Islet precursor cell (in vitro differentiated cells): ENCODE data around the gene DIP2A.
A peak's percentile ranks its signal among the peaks of the same experiment; 100 is the strongest.

Experiments
- DNase-seq: peaks from one replicate; pipeline ENCODE4 v3.0.0-alpha.2; 2018

The DIP2A gene

DNA sequence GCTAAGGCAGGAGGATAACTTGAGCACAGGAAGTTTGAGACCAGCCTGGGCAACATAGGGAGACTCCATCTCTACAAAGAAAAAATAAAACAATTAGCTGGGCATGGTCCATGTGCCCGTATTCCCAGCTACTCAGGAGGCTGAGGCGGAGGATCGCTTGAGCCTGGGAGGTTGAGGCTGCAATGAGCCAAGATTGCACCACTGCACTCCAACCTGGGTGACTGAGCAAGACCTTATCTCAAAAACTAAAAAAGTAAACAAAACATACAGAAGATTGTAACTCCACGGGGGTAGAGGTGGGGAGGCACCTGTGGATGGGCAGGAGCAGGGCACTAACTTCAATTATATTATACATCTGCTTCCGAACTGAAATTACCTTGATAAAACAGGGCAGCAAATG lies 141.6 kb downstream of the DIP2A start:
- DNase-seq = no peak

DNA sequence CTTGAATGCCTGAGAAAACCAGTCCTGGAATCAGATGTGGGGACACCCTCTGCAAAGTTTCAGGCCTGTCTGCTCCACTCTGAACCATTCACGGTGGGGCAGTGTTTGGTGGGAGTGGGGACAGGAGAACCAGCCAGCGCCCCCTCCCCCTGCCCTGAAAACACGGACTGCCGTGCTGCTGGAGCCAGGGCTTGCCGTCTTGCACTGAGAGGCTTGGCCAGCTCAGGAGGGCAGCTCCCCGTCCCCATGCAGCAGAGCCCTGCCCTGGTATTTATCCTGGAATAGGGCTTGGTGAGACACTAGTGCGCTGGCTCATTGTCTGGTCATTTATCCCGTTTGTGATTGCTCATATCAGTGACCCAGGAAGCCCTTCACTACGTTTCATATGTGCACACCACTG lies 142.3 kb downstream of the DIP2A start:
- DNase-seq = peak; percentile 45

DNA sequence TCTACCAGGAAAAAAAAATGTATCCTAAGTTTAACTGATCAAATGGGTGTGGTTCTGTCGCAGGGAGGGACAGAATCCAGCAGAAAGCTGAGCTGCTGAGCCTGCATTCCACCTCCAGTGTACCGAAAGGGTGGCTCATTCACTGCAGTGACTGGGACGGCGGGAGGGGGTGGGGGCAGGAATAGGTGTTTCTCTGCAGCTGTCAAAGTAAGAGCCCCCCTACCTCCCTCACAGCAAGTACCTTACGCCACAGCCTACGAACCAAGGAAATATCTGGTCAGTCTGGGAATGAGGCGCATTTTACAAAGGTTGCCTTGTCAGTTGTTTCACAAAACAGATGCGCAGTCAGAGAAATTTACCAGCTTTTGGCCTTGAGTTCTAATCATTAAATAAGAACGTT lies 144.5 kb downstream of the DIP2A start:
- DNase-seq = peak; percentile 80

DNA sequence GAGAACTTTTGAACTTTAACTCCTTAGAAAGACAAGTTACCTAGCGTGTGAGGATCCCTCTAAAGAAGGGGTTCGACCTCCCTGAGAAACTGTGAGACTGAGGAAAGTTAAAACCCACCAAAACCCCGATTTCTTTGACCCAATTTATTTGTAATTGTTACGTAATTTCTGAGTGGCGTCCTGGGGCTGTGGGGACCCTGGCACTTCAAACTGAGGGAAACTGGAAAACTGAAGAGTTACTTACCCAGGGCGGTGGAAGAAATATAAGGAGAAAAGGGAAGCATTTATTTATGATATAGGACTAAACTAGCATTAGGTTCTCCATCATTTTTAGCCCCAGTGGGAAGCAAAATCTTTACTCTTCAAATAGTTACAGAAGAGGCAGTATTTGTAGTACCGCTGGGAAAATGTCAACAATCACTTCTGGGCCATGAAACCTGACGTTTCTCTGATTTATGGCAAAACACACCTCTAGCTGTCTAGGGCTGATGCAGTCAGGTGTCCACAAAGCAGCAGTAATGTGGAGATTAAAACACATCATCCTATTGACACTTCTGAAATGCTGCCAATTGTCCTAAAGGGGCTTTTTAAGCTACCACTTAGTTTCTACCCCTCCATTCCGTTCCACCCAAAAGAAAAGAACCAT lies 145.8 kb downstream of the DIP2A start:
- DNase-seq = no peak

DNA sequence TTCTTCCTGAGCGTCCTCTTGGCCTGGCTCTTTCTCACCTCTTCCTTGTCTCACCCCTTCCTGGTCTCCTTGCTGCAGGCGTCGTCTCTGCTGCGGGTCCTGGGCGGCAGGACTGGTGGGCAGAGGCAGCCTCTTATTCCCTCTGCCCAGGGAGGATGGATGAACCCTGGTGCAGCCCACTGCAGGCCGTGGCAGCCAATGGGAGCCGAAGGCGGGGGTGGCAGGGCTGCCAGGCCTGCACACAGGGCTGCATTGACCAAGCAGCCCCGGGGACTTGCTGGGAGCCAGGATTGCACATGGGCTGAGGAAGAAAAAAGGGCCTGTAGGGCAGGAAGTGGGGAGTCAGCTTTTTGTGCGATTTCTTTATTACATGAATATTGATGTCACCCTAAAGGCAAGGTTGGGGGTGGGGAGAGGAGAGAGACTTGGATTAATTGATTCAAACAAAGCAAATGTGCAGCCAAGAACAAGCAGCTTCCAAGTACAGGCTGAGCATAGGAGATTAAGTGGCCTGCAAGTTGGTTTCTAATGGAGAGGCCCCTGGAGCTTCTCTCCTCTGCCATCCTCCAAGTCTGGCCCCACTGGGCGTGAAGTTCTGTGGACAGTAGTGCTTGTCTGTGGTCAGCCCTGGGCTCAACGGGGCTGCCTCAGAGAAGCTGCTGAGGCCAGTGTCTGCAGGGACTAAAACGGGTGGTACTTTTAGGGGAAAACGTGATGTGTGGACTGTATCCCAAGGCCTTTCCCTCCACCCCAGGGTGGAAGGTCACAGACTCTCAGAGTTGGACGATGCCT lies 146.5 kb downstream of the DIP2A start, which contains the start of gene S100B:
S100B (minus strand) TSS at position 108 of the 792 bp plus-strand sequence. CDS start 2,667 bp downstream, outside the sequence.
- DNase-seq = peak; percentile 61

DNA sequence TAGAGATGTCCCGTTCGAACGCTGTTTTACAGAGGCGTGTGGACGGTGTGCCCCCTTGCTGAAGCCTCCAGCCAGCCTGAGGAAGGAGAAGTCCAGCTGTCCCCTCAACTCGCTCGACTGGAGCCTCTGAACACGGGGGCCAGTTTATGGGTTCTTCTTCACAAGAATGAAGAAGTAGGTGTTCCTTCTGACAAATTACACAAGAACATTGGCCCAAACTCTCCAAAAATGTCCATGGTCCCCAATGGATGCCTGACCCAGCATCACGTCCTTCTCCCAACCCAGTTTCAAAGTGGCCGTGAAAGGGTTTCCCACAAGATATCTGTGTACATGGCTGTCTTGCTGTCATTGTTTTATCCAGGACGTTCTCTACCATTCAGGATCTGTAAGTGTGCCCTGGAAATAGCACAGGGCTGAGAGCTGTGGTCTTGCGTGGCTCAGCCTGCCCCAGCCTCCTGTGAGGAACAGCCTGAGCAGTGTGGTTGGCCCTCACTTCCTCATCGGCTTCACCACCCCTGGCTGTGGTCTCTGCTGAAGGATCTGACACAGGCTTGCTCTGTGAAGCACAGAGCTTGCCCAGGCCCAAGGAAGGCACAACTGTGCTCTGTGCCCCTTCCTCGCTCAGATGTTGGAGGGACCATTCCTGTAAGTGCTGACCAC lies 147.2 kb downstream of the DIP2A start:
- DNase-seq = no peak

DNA sequence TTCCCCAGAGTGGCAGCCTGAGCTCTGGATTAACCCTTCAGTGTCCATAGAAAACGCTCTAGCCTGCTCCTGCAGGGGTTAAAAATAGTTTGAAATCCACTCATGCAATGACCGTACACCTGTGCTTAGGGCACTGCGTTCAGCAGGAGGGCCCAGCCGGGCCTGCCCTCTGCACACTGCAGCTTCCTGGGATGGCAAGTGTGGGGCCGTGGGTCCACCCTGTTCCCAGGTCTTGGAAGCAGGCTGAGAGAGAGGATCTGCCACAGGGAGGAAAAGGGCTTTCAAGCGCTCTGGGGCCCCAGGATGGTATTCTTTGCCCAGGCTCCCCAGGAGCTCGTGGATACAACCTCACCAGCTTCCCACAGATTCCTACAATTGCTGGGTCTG lies 147.7 kb downstream of the DIP2A start:
- DNase-seq = peak; percentile 29

DNA sequence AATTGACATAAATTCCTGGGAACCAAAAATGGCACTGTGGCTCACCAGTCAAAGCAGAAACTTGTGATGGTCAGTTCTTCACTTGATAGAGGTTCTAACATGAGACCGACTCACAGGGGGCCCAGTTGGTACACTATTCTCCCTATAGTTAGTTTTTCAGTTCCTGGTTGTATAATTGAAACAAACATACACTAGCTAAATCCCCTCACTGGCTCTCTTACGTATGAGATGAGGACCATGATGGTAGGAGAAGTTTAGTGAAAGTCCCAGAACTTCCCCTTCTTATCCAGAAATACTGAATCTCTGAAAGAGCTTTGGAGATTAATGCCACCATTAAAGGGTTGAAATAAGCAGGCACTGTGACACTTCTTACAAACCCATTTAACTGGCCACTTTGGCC lies 148.9 kb downstream of the DIP2A start:
- DNase-seq = no peak

DNA sequence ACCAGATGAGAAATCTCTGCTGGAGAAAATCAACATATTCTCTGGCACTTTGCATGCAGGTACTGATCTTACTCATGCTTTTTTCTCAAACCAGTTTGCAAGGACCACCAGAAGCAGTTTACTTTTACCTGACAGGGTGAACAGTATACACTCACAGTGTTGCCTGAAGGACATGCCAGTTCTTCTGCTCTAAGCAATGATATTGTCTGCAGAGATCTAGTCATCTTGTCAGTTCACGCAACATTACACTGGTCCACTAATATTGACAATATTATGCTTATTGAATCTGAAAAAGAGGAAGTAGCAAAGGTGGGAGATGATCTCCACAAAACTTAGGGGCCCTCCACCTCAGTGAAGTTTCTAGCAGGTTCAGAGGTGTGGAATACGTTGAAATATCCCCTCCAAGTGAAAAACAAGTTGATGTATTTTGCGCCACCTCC lies 150.0 kb downstream of the DIP2A start:
- DNase-seq = no peak

DNA sequence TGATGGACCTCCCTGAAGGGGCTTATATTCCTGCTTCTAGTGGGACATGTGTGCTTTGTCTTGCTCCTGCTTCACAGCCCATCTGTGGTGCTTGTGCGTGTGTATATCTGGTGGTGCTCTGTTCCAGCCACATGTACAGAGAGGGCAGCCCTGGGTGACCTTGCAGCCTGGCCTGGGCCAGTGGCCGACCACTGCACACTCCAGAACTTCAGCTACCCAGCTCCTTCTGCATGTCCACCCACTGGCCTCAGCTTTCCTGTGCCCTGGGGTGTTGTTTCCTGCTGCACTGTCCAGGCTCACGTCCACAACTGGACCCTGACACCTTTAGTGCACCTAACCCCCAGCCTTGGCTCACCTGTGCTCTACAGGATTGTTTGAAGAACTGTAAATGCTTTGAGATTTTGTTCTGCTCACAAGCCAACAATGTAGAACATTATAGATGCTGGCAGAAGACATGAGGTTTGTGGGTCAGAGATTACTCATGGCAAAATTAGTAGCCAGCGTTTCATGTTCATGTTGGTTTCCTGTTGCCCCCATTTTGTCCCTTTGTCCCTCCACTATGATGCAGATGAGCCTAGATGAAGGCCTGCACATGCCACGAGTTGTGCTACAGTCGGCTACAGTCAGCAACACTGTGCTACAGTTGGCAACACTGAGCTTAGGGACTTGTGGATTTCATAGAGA lies 151.5 kb downstream of the DIP2A start:
- peak; percentile 24 for DNase-seq

DNA sequence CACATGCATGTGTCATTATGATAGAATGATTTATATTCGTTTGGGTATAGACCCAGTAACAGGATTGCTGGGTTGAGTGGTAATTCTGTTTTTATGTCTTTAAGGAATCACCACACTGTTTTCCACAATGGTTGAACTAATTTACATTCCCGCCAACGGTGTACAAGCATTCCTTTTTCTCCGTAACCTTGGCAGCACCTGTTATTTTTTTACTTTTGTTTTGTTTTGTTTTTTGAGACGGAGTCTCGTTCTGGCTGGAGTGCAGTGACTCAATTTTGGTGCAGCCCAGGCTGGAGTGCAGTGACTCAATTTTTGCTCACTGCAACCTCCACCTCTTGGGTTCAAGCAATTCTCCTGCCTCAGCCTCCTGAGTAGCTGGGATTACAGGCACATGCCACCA lies 154.7 kb downstream of the DIP2A start:
- no peak for DNase-seq

DNA sequence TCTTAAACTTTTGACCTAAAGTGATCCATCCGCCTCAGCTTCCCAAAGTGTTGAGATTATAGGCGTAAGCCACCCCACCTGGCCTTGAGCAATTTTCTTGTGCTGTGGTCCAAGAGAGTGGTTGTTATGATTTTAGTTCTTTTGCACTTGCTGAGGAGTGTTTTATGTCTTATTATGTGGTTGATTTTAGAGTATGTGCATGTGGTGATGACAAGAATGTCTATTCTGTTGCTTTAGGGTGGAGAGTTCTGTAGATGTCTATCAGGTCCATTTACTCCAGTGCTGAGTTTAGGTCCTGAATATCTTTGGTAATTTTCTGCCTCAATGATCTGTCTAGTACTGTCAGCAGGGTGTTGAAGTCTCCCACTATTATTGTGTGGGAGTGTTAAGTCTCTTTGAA lies 157.4 kb downstream of the DIP2A start:
- DNase-seq = no peak

DNA sequence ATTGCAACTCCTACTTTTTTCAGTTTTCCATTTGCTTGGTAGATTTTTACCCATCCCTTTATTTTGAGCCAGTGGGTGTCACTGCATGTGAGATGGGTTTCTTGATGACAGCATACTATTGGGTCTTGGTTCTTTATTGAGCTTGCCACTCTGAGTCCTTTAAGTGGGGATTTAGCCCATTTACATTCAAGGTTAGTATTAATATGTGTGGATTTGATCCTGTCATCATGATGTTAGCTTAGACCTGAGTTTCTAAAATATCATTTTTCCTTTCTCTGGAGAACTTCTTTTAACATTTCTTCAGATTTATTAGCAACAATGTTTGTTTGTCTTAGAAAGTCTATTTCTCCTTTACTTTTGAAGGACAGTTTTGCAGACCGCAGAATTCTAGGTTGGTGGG lies 158.0 kb downstream of the DIP2A start:
- DNase-seq = no peak

DNA sequence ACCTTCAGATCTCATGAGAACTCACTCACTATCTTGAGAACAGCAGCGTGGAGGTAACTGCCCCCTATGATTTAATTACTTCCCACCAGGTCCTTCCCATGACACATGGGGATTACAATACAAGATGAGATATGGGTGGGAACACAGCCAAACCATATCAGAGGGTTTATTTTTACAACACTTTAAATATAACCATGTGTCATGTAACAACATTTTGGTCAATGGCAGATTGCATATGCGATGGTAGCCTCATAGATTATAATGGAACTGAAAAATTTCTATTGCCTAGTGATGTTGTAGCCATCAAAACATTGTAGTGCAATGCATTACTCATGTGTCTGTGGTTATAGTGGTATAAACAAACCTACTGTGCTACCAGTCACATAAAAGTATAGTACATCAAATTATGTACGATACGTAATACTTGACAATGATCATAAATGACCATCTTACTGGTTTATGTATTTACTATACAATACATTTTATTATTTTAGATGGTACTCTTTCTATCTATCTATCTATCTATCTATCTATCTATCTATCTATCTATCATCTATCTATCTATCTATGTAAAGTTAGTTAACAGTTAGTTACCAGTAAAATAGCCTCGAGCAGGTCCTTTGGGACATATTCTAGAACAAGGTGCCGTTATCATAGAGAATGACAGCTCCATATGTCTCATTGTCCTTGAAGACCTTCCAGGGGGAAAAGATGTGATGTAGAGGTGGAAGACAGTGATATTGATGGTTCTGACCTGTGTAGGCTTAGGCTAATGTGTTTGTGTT lies 158.8 kb downstream of the DIP2A start:
- DNase-seq = no peak

DNA sequence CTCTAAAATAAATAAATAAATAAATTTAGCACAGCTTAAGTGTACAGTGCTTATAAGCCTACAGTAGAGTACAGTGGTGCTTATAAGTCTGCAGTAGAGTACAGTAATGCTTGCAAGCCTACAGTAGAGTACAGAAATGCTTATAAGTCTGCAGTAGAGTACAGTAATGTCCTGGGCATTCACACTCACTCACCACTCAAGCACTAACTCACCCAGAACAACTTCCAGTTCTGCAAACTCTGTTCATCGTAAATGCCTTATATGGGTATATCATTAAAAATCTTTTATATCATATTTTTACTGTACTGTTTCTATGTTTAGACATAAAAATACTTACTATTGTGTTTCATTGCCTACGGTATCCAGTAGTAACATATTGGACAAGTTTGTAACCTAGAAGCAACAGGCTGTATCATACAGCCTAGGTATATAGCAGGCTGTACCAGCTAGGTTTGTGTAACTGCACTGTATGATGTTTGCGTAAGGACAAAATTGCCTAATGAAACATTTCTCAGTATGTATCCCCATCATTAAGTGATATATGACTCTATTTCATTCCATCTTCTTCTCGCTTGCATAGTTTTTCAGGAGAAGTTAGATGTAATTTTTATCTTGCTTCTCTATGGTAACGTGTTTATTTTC lies 160.2 kb downstream of the DIP2A start:
- no peak for DNase-seq
